Glomerular endothelial cell (primary cell): ENCODE data around the gene ADCY2. TPM values are rescaled to one million over a fixed set of nuclear protein-coding genes. Genes with fewer than 3 reads are reported as not detected.

Experiments
- DNase-seq: peaks from one replicate; pipeline ENCODE4 v3.0.0-alpha.2; 2011; ENCODE audit warnings: low read depth, low spot score; ENCODE audit errors: extremely low read depth
- total RNA-seq: library from RNA; depleted of rRNA; stranded (reverse); fragments of >200 nt; gene quantifications from 2 replicates; pipeline ENCODE4 v1.2.3, GENCODE V29; 2015

The ADCY2 gene
- total RNA-seq, 1 donor from 2014 or later: not detected

- no peak for DNase-seq
Measured at GRCh38 chr5:7705736-7706135, 309.8 kb downstream of the ADCY2 start.

- no peak for DNase-seq
Measured at GRCh38 chr5:7706256-7706655, 310.3 kb downstream of the ADCY2 start.

GRCh38 chr5:7714119-7714518, 318.2 kb downstream of the ADCY2 start:
- no peak for DNase-seq

- no peak for DNase-seq
Measured at GRCh38 chr5:7714697-7715096, 318.8 kb downstream of the ADCY2 start.

DNA sequence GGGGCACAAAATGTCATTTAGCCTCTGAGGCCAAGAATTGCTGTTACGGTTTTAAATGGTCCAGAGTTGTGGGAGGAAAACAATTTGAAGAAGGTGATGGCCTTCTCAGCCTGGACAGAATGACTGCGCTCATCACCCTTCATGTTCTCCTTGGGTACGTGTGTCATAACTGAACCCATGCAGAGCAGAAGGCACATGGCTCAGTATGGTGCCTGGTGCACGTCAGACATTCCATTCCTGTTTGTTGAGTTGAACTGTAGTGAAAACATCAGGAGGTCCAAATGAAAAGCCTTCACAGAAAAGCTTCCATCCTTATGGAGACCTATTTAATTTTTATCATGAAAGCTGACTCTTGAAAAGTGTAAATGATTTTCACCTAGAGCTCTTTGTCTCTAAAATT, 321.8 kb downstream of the ADCY2 start:
- DNase-seq: no peak

DNA sequence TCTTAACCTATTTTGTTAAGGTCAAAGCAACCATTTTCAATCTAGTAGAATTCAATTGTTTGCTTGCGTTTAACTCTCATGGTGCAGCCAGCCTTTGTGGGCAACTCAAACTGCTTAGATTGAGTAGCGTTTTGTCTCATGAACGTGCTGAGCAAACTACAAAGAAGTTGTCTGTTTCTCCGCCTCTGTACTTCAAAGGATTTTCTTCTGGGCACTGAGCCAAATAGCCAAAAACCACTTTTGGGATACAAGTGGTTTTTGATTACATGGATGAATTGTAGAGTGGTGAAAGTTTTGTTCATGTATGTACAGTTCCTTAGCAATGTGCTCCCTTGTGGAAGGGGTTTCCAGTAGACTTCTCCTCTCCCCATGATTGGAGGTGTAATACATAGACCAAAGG, 332.1 kb downstream of the ADCY2 start:
- DNase-seq: no peak

- DNase-seq: no peak
Measured at GRCh38 chr5:7741415-7742065, 345.6 kb downstream of the ADCY2 start.

GRCh38 chr5:7742241-7742656, 346.3 kb downstream of the ADCY2 start:
- DNase-seq: no peak

GRCh38 chr5:7745882-7746610, 350.1 kb downstream of the ADCY2 start:
- DNase-seq: peak; percentile 22

DNA sequence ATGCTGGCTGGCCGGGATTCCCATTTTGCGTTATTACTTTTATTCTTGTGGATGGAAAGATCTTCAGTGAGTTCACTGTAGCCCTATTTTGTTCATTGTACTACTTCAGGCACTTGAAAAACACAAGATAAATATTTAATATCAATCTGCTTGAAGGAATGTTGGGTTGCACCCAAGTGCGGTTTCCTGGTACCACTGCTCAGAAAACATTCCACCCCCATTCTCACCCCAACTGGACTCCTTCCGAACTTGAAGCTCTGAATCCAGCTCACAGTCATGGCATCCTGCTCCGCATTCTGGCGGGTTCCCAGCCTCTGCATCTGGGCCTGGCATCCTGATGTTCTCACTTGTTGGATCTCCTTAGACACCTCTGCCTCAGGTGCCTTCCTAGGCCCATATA, 351.8 kb downstream of the ADCY2 start:
- DNase-seq: no peak

DNA sequence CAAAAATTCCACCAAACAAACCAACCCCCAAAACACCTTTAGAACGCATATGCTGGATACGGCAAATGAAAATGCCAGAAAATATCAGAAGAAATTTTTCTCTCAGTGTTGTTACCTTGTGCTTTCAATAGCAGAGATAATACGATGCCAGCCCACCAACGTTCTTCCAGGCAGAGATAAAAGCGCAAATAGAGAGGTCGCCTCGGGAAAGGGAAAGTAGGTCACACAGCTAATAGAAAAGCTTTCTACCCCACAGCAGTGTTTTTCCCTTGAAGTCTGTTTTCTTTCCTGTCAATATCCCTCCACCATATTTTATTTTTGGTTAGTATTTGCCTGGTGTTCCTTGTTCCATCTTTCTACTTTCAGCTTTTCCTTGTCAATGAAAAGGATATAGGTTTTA, 353.7 kb downstream of the ADCY2 start:
- no peak for DNase-seq

- DNase-seq: no peak
Measured at GRCh38 chr5:7751874-7752273, 355.9 kb downstream of the ADCY2 start.

DNA sequence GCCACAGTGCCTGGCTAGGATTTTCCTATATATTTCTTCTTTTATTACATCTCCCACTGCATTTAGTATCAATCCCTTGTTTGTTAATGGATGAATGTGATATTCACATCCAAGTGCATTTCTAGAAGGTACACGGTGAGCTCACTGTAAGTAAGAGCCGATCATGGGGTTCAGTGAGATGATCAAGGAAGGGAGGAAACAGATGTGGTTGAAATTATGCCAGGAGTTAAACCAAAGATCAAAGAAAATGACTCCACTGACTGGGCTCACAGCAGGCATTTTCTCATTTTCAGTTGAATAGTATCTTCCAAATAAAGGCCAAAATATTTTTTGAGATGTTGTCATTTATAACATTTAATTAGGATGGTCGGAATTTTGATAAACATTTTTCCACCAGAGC, 357.2 kb downstream of the ADCY2 start:
- no peak for DNase-seq

DNA sequence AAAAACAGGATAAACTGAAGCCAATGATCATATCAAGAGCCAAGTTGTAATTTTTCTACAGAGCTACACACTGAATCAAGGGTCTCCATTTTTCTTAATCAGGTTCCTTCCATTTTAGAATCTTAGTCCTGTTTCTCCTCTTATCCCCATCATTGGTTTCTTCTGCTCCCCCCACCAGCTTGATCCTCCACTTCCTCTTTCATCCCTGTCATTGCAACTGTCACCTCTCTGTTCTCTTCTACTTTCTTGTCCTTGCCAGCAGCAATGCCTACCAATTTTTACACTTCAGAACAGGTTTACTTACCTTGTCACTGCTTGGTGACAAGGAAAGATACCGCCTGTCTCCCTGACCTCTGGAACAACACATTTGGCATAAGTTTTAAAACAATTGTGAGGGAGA, 357.7 kb downstream of the ADCY2 start:
- no peak for DNase-seq

DNA sequence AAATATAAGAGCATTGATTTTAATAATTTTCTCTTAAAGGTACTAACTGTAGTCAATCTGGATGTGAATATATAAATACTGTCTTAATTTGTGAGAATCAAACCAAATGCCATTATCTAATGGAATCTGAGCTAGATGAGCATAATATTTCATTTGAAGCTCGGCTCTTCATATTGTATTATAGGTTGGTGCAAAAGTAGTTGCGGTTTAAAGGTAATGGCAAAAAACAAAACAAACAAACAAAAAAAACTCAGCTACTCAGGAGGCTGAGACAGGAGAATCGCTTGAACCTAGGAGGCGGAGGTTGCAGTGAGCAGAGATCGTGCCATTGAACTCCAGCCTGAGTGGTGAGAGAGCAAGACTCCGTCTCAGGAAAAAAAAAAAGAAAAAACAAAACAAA, 358.6 kb downstream of the ADCY2 start:
- no peak for DNase-seq

- DNase-seq: no peak
Measured at GRCh38 chr5:7754997-7755596, 359.2 kb downstream of the ADCY2 start.

DNA sequence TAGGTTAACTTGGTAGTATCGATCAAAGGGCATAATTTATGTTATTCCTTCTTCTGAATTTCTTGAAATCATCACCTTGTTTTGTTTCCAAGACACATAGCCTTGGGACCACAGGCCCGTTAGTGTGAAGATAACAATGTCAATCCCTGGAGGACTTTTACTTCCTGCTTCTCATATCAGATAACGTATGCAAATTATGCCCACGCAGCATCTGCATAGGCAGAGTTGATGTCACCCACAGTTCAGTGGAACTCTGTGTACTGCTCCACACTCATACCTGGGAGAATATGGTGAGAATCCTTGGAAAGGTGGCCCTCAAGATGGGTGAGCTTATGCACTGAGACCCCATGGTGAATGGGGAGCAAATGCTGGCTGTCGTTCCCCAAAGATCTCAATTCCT, 360.0 kb downstream of the ADCY2 start:
- no peak for DNase-seq

- no peak for DNase-seq
Measured at GRCh38 chr5:7756453-7756852, 360.5 kb downstream of the ADCY2 start.

DNA sequence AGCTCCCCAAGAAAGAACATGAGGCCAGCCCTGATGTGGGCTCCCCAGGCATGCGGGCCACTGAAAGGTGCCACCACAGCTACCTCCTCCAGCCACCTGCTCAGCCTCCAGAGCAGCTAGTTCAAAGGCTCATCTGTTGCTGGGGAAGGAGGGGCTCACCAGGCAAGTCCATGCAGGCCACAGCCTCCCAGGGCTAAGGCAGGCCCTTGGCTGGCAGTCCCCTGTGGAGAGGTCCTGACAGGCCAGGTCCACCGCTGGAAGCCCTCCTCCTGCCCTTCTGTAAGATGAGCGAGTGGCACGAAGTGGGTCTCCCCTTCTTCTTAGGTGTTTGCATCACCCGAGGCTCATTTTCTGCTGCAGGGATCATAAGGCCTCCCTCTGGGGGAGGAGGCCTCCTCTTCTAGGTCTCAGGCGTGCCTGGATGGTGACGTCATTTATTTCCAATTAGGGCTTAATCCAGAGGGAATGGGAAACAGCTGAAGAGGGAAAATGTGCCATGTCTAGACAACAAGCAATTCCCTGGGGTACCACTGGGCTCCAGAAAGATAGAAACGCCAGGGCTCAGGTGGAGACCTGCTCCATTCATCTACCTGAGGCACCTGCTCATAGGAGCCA, 363.4 kb downstream of the ADCY2 start:
- no peak for DNase-seq

GRCh38 chr5:7759951-7760580, 364.1 kb downstream of the ADCY2 start:
- no peak for DNase-seq

- DNase-seq: no peak
Measured at GRCh38 chr5:7762267-7762666, 366.3 kb downstream of the ADCY2 start.
